Measurements from ENCODE around the gene CLDN24. TPM values are rescaled to one million over a fixed set of nuclear protein-coding genes. Genes with fewer than 3 reads are reported as not detected.

Gene CLDN24
- total RNA-seq, 1 donor from 2014 or later, result not detected

DNA sequence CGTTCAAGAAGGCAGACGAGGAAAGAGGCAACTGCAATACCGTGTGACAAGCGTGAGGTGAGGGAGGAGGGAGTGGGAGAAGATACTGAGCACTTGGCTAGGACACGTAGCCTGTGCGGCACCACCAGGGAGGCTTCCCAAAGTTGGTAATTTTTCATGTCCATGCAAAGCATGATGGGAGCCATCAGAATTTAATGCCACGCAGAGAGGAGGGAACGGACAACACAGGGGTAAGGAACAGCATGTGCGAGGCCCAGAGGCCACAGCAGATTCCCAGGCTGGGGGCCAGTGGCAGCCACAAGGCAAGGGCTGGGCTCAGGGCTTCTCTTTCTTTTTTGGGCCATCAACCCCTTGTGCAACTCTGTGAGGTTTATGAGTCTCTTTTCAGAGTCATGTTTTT lies 11.0 kb upstream of the CLDN24 start:
- Histone ChIP-seq H3K9ac (no peak overlapping the region), H3K4me3 (no peak overlapping the region), H3F3A (ENCODE audit: low read depth) (no peaks in the 10 kb centered on the region), H3K27ac (no peak overlapping the region), H2AFZ (replicated peaks) (no peak overlapping the region), H3K79me2 (ENCODE audit: low read depth) (no peaks in the 10 kb centered on the region), H3K4me2 (no peak overlapping the region), H3K9me3 (ENCODE audit: low read depth) (no peaks in the 10 kb centered on the region), H3K4me1 (no peaks in the 10 kb centered on the region), H3K36me3 (no peaks in the 10 kb centered on the region), H4K20me1 (ENCODE audit: low read depth) (no peaks in the 10 kb centered on the region), H3K27me3 (no peaks in the 10 kb centered on the region)
- TF ChIP-seq CTCF (IDR thresholded peaks at IDR 0.05) (no peak), EZH2phosphoT487 (IDR thresholded peaks at IDR 0.05) (no peak), EZH2 (IDR thresholded peaks at IDR 0.05) (no peak)
- Mint-ChIP-seq H3K27me3 (ENCODE audit: insufficient read depth, low read depth) (peaks cover 8% of the 10 kb centered on the region), H3K27ac (no peak overlapping the region), H3K9me3 (peaks cover 21% of the 10 kb centered on the region), H3K36me3 (peaks cover 2% of the 10 kb centered on the region), H3K4me3 (no peak overlapping the region), H3K4me1 (no peaks in the 10 kb centered on the region)
- DNase-seq (ENCODE audit: low spot score), result no peak

DNA sequence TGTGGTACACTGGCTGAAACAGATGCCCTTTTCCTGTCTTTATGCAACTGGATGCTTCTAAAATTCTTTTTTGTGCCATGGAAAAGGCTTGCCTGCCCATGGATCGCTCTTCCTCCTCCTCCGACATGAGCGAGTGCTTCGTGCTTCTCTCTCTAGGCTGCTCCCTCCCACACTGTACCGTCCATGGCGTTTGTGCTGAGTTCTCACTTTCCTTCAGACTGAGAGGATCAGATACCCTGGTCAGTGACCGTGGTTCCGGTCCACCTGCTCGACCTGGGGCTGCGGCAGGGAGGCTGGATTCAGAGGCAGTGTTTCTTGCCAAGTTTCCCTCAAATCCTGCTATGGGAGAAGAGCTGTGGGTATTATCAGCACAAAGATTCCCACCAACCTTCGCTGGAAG lies 10.2 kb upstream of the CLDN24 start:
- H3K27me3 Mint-ChIP-seq (ENCODE audit: insufficient read depth, low read depth), result peaks cover 8% of the 10 kb centered on the region
- no peak for DNase-seq (ENCODE audit: low spot score)
- H3K36me3 Mint-ChIP-seq, result peaks cover 2% of the 10 kb centered on the region
- peaks cover 17% of the 10 kb centered on the region for H3K9me3 Mint-ChIP-seq
- H3K9ac ChIP-seq, result no peak overlapping the region
- no peaks in the 10 kb centered on the region for H3K27me3 ChIP-seq
- H2AFZ ChIP-seq (replicated peaks), result no peak overlapping the region
- no peaks in the 10 kb centered on the region for H3K9me3 ChIP-seq (ENCODE audit: low read depth)
- H3K4me2 ChIP-seq, result no peak overlapping the region
- no peak overlapping the region for H3K27ac ChIP-seq
- H4K20me1 ChIP-seq (ENCODE audit: low read depth), result no peaks in the 10 kb centered on the region
- no peaks in the 10 kb centered on the region for H3K79me2 ChIP-seq (ENCODE audit: low read depth)
- TF ChIP-seq EZH2phosphoT487 (IDR thresholded peaks at IDR 0.05) (no peak), EZH2 (IDR thresholded peaks at IDR 0.05) (no peak), CTCF (IDR thresholded peaks at IDR 0.05) (no peak)
- H3K4me3 ChIP-seq, result no peak overlapping the region
- H3K4me1 Mint-ChIP-seq, result no peaks in the 10 kb centered on the region
- no peaks in the 10 kb centered on the region for H3K36me3 ChIP-seq
- H3K4me1 ChIP-seq, result no peaks in the 10 kb centered on the region
- H3K4me3 Mint-ChIP-seq, result no peak overlapping the region
- H3F3A ChIP-seq (ENCODE audit: low read depth), result no peaks in the 10 kb centered on the region
- H3K27ac Mint-ChIP-seq, result no peak overlapping the region

DNA sequence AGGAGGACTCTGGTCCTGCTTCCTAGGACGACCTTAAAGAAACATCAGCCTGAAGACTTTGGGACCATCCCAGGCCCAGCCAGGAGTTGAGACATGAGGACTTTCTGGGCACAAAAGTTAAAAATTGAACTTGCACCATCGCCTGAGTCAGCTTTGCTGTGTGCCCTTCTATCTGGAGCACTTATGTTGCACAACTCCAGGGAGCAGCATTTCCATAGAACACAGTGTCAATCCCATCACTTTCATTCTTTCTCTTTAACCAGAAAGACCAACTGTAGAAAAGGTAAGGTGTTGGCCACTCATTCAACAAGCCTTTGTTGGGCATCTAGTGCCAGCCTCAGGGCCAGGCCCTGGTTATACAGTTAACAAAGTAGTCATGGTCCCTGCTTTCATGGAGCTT lies 8.6 kb upstream of the CLDN24 start:
- Histone ChIP-seq H3K27me3 (no peaks in the 10 kb centered on the region), H3K4me1 (no peaks in the 10 kb centered on the region), H3K4me3 (no peak overlapping the region), H3K4me2 (no peak overlapping the region), H3K79me2 (ENCODE audit: low read depth) (no peaks in the 10 kb centered on the region), H4K20me1 (ENCODE audit: low read depth) (no peaks in the 10 kb centered on the region), H3K9me3 (ENCODE audit: low read depth) (no peaks in the 10 kb centered on the region), H3F3A (ENCODE audit: low read depth) (no peaks in the 10 kb centered on the region), H3K9ac (no peak overlapping the region), H3K36me3 (no peaks in the 10 kb centered on the region), H2AFZ (replicated peaks) (no peak overlapping the region), H3K27ac (no peak overlapping the region)
- DNase-seq (ENCODE audit: low spot score), result no peak
- Mint-ChIP-seq H3K4me1 (no peaks in the 10 kb centered on the region), H3K36me3 (peaks cover 3% of the 10 kb centered on the region), H3K9me3 (peaks cover 17% of the 10 kb centered on the region), H3K27ac (no peak overlapping the region), H3K4me3 (no peak overlapping the region), H3K27me3 (ENCODE audit: insufficient read depth, low read depth) (peaks cover 3% of the 10 kb centered on the region)
- no peak for TF ChIP-seq CTCF (IDR thresholded peaks at IDR 0.05)
- TF ChIP-seq EZH2 (IDR thresholded peaks at IDR 0.05), result no peak
- no peak for TF ChIP-seq EZH2phosphoT487 (IDR thresholded peaks at IDR 0.05)
